SK-N-MC (cell line): ENCODE data around the gene HGS.
"Not testable (repeated sequence)": the region's sequence is repeated elsewhere in the genome, so short reads cannot be mapped to it uniquely, and the experiment has no call there.

ENCODE experiments used
- DNase-seq: peaks from one replicate; pipeline ENCODE4 v3.0.0-alpha.2; 2011; ENCODE audit warnings: low read depth, low spot score
- H3K27ac ChIP-seq: fragments of 200-600 bp; sonication (generic); 2 replicates; pipeline ENCODE4 v1.5.1; 2016; ENCODE audit warnings: mixed run types
- H3K36me3 ChIP-seq: fragments of 200-600 bp; sonication (generic); 2 replicates; pipeline ENCODE4 v1.6.1; 2017; ENCODE audit warnings: antibody characterized with exemption, low read length, mixed read lengths; ENCODE audit not compliant: insufficient read depth
- H3K4me3 ChIP-seq: fragments of 200-600 bp; sonication (generic); 2 replicates; pipeline ENCODE4 v1.5.1; 2016
- H3K9ac ChIP-seq: fragments of 200-600 bp; sonication (generic); 2 replicates; pipeline ENCODE4 v1.8.0; 2017; ENCODE audit warnings: mixed run types, mixed read lengths; ENCODE audit not compliant: insufficient read length
- H3K9me3 ChIP-seq: fragments of 200-600 bp; sonication (generic); 2 replicates; pipeline ENCODE4 v1.6.1; 2017; ENCODE audit warnings: low read depth, mild to moderate bottlenecking, antibody characterized with exemption, low read length, moderate library complexity, mixed read lengths
- EZH2 ChIP-seq: fragments of 200-600 bp; sonication (generic); IDR thresholded peaks from one replicate; pipeline ENCODE4 v1.6.1; 2017; ENCODE audit warnings: antibody characterized with exemption
- FOXP2 ChIP-seq: optimal IDR thresholded peaks from 2 replicates; pipeline ENCODE3; 2011; ENCODE audit warnings: mild to moderate bottlenecking, moderate library complexity; ENCODE audit not compliant: insufficient read depth; ENCODE audit errors: extremely low read length, control extremely low read depth
- POLR2AphosphoS5 ChIP-seq: IDR thresholded peaks from 2 replicates; pipeline ENCODE4 v1.6.1; 2012; ENCODE audit warnings: mild to moderate bottlenecking, low read depth, low read length, borderline replicate concordance

HGS gene

DNA sequence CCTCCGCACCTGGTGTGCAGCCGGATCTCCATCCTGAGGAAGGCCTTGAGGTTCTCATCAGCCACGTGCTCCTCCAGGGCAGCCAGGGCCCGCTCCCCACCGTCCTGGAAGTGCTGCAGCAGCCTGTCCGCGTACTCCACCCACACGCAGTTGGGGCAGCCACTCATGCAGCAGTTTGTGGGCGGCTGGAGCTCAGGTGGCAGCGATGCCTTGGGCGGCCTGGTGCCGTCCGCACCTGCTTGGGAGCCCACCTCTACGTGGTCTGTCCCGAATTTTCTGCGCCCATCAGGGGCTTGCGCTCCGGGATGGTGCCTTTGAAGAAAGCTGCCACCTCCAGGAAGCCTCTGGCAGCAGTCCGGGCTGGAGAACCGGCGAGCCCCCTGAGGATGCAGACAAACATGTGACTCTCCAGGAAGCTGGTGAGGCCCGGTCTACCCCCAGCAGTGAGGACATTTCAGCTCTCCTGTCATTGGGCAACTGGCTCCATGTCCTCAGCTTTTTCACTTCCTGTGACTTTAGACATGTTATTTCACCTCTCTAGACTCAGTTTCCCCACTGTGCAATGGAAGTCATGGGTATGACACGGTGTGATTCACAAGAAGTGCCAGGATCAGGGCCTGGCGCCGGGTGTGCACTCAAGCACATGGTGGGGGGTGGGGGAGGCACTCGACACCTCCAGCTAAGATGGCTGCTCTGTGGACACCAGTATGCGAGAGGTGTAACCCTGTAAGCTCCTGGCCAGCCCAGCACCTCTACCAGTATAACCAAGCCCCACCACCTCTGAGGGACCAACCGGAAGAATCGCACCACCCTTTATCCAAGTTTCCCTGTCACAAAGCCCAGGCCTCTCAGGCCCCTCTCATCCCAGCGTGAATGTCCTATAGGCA is 18.4 kb upstream of the HGS start:
- Histone ChIP-seq H3K9me3 (no peaks in the 10 kb centered on the region), H3K27ac (peak overlapping the region; percentile 72)

DNA sequence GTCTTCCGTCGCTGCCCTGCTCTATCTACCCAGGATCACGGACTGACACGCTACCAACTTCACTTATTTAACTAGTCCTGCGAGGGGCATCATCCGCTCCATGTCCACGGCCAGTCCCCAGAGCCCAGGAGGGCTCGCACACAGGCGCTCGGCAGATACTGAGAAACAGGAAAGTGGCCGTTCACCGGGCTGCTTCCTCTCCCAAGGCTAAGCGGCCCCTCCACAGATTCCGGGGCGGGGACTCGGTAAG is 17.8 kb upstream of the HGS start:
- H3K9me3 ChIP-seq = no peaks in the 10 kb centered on the region
- no peak for DNase-seq
- TF ChIP-seq POLR2AphosphoS5 = no peak
- TF ChIP-seq EZH2 = no peak
- peak overlapping the region; percentile 91 for H3K4me3 ChIP-seq
- peak overlapping the region; percentile 72 for H3K27ac ChIP-seq
- H3K36me3 ChIP-seq = peaks cover 39% of the 10 kb centered on the region
- peak overlapping the region; percentile 91 for H3K9ac ChIP-seq

More for the DNA sequence above, 18.4 kb upstream of the HGS start:
- Histone ChIP-seq H3K36me3 (peaks cover 33% of the 10 kb centered on the region), H3K9ac (peak overlapping the region; percentile 91), H3K4me3 (peak overlapping the region; percentile 91)
- TF ChIP-seq FOXP2 (no peak), POLR2AphosphoS5 (no peak), EZH2 (no peak)
- DNase-seq = no peak

DNA sequence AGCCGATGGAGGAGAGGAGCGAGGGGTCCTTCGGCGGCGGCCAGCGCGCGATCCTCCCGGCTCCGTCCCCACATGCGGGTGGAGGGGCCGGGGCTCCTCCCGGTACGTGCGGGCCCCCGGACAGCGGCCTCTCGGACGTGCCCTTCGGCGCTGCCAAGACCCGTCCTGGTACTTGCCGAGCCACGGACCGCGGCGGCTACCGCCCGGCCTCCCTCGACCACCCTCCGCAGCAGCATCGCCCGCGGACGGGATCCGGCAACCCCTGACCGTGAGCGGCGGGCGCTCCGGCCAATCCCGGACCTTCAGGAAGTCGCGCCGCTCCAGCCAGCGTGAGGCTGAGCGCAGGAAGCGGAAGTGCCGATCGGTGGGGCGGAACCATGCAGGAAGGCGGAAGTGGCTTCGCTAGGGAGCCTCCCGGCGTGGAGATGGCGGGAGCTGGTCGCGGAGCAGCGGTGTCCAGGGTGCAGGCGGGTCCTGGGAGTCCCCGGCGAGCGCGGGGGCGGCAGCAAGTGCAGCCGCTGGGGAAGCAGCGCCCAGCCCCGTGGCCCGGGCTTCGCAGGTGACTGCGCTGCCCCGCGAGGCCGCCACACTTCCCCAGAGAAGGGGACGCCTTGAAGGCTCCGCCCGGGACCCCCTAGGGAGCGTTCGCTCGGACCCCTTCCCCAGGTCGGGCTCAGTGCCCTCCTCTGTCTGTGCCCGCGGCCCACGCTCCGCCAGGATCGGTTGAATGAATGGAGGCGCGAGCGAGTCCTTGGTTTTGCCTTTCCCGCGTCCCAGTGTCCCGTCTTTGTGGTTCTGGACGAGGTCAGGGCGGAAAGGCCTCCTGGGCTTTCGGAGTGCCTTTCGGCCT is 17.2 kb upstream of the HGS start, which contains the start of the genes CCDC137 and OXLD1:
Gene CCDC137, plus strand, starts transcription at position 396 of the 850 bp plus-strand sequence. Its CDS starts 30 bp downstream, at position 426.
Gene OXLD1, minus strand, starts transcription at position 264 of the 850 bp plus-strand sequence. Its CDS starts 28 bp downstream, at position 236.
- H3K36me3 ChIP-seq = peaks cover 44% of the 10 kb centered on the region
- TF ChIP-seq EZH2 (no peak), FOXP2 (no peak), POLR2AphosphoS5 (peak; percentile 94; the same call in 1 of the 2 replicates)
- DNase-seq = peak; percentile 64
- no peaks in the 10 kb centered on the region for H3K9me3 ChIP-seq
- peak within 1 kb of the TSS; percentile 72 for H3K27ac ChIP-seq
- H3K4me3 ChIP-seq = peak within 1 kb of the TSS; percentile 91
- H3K9ac ChIP-seq = peak within 1 kb of the TSS; percentile 91

DNA sequence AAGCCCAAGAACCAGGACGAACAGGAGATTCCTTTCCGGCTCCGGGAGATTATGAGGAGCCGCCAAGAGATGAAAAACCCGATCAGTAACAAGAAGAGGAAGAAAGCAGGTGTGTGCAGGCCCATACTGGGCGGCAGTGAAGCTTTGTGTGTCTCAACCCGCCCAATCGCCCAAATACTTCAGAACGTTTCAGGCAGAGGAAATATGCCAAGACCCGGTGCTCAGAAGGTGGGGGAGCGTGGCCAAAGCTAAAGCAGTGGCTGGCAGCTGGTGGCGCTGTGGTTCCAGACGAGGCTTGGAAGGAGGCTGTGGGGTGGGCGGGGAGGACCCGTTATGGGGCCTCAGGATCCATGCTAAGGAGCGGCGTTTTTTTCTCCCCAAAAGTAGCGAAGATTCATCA is 16.1 kb upstream of the HGS start:
- Histone ChIP-seq H3K4me3 (peak overlapping the region; percentile 91), H3K36me3 (peaks cover 56% of the 10 kb centered on the region), H3K9me3 (no peaks in the 10 kb centered on the region), H3K9ac (peak overlapping the region; percentile 60), H3K27ac (no peak overlapping the region; the same call in 1 of the 2 replicates)
- no peak for DNase-seq
- TF ChIP-seq POLR2AphosphoS5 (no peak), EZH2 (no peak), FOXP2 (no peak)

DNA sequence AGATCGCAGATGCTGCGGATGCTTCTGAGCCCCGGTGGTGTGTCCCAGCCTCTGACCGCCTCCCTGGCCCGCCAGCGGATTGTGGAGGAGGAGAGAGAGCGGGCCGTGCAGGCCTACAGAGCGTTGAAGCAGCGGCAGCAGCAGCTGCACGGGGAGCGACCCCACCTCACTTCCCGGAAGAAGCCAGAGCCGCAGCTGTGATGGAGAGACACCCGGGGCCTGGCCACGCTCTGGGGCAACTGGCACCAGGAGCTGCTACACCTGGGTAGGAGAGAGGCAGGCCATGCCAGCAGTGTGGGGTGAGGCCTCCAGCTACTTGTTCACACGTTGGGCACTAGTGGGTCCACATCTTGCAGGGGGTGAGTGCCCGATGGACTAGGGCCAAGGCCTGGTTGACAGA is 11.3 kb upstream of the HGS start:
- peaks cover 57% of the 10 kb centered on the region for H3K36me3 ChIP-seq
- TF ChIP-seq FOXP2 (no peak), POLR2AphosphoS5 (no peak), EZH2 (no peak)
- H3K4me3 ChIP-seq = no peak overlapping the region
- H3K9me3 ChIP-seq = no peaks in the 10 kb centered on the region
- no peak overlapping the region for H3K9ac ChIP-seq
- no peak for DNase-seq
- H3K27ac ChIP-seq = no peak overlapping the region

DNA sequence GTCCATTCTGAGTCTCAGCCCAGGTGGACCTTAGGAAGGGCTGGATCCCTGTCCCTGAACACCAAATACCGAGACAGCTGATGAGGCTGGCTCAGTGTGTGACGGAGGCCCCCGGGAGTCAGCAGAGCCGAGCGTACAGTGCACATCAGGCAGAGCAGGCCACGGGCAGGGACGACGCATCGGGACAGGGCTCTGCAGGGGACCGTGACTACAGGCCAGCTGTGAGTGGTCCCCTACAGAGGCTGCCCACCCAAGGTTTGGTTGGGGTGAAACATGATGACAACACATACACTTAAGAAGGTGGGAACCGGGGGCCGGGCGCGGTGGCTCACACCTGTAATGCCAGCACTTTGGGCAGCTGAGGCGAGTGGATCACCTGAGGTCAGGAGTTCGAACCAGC is 10.9 kb upstream of the HGS start:
- H3K36me3 ChIP-seq = peaks cover 55% of the 10 kb centered on the region
- DNase-seq = no peak
- no peak overlapping the region for H3K4me3 ChIP-seq
- H3K9ac ChIP-seq = no peak overlapping the region
- TF ChIP-seq POLR2AphosphoS5 (no peak), EZH2 (no peak), FOXP2 (no peak)
- no peak overlapping the region for H3K27ac ChIP-seq
- H3K9me3 ChIP-seq = no peaks in the 10 kb centered on the region

DNA sequence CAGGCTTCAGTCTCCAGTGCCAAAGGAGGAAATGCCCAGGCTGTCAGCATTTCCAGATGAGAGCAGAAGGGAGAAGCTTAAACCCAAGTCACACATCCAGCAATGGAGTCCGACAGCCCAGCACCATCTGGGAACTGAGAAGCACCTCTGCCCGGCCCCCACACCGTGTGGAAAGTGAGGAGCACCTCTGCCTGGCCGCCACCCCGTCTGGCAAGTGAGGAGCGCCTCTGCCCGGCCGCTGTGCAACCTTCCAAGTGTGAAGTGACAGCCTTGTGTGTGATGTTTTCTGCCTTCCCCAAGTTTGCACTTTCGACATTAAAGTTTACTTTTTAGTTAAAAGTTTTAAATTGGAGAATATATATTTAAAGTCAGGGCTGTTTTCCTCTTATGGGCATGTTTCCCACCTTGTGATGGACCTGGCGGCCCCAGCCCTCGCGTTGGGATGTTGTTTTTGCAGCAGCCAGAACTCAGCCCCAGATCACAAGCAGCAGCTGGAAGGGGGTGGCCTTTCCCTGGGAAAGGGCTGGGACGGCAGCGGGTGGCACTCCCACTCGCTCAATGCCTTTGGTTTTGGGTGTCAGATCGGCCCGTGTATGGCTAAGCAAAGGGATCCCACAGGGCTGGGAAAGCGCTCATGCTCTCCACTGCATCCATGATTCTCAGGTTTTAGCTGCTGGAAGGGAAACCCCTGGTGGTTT is 10.1 kb upstream of the HGS start:
- Histone ChIP-seq H3K27ac (0 out of 2 replicates have a peak overlapping the region, but pooled peaks have one; percentile 19), H3K36me3 (peaks cover 47% of the 10 kb centered on the region), H3K9me3 (no peaks in the 10 kb centered on the region), H3K4me3 (no peak overlapping the region), H3K9ac (no peak overlapping the region)
- no peak for TF ChIP-seq FOXP2
- TF ChIP-seq EZH2 = no peak
- no peak for TF ChIP-seq POLR2AphosphoS5
- no peak for DNase-seq

DNA sequence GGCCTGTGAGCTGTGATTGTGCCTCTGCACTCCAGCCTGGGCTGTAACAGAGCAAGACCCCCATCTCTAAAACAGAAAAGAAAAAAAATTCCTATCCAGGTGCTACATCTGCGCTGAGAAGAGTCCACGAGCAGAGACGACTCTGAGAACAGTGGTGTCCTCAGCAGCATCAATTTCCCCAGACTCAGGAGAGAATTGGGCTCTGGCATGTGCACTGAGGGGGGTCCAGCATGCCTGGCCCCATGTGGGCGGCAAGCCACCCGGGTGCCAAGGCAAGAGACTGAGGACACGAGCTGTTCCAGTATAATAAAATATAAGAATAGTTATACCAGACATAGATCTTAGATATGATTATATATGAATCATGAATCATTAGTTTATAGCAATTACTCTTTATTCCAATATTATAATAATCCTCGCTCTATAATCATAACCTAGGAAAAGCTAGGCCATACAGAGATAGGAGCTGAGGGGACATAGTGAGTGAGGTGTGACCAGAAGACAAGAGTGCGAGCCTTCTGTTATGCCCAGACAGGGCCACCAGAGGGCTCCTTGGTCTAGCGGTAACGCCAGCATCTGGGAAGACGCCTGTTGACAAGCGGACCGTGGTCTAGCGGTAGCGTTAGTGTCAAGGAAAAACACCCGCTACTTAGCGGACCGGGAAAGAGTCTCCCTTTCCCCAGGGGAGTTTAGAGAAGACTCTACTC is 8.1 kb upstream of the HGS start:
- H3K36me3 ChIP-seq = peaks cover 29% of the 10 kb centered on the region
- DNase-seq, H3K9ac ChIP-seq, H3K4me3 ChIP-seq, H3K9me3 ChIP-seq: not testable (repeated sequence)
- 0 out of 2 replicates have a peak overlapping the region, but pooled peaks have one; percentile 62 for H3K27ac ChIP-seq
